Osteocyte (in vitro differentiated cells): ENCODE measurements around the gene SERPINB10. TPM values are rescaled to one million over a fixed set of nuclear protein-coding genes. Genes with fewer than 3 reads are reported as not detected.

ENCODE experiments used
- DNase-seq: peaks from one replicate; pipeline ENCODE4 v3.0.0; 2021; ENCODE audit warnings: mixed read lengths; ENCODE audit not compliant: unreplicated experiment; ENCODE audit errors: extremely low spot score
- H3K27ac Mint-ChIP-seq: one replicate; pipeline ENCODE4 v1.8.0; 2021; ENCODE audit warnings: mild to moderate bottlenecking, mixed read lengths; ENCODE audit not compliant: unreplicated experiment
- H3K27me3 Mint-ChIP-seq: one replicate; pipeline ENCODE4 v1.8.0; 2021; ENCODE audit warnings: mixed read lengths; ENCODE audit not compliant: unreplicated experiment
- H3K36me3 Mint-ChIP-seq: one replicate; pipeline ENCODE4 v1.8.0; 2021; ENCODE audit warnings: mixed read lengths; ENCODE audit not compliant: unreplicated experiment
- H3K4me1 Mint-ChIP-seq: one replicate; pipeline ENCODE4 v1.8.0; 2021; ENCODE audit warnings: mixed read lengths; ENCODE audit not compliant: unreplicated experiment
- H3K4me3 Mint-ChIP-seq: one replicate; pipeline ENCODE4 v1.8.0; 2021; ENCODE audit warnings: mild to moderate bottlenecking, moderate library complexity, mixed read lengths; ENCODE audit not compliant: unreplicated experiment
- H3K9me3 Mint-ChIP-seq: one replicate; pipeline ENCODE4 v1.8.0; 2021; ENCODE audit warnings: mixed read lengths; ENCODE audit not compliant: unreplicated experiment
- total RNA-seq: library from RNA; stranded (reverse); gene quantifications from 2 replicates; pipeline ENCODE4 v1.2.1, GENCODE V29; 2021
- TF ChIP-seq, protein P1 (sequence below): fragments of 200-600 bp; sonication (generic); IDR thresholded peaks from 2 replicates; pipeline ENCODE4 v1.5.0; 2021; ENCODE audit warnings: antibody characterized with exemption, mild to moderate bottlenecking, moderate library complexity

SERPINB10 gene
- total RNA-seq, 1 donor from 2014 or later = not detected

DNA sequence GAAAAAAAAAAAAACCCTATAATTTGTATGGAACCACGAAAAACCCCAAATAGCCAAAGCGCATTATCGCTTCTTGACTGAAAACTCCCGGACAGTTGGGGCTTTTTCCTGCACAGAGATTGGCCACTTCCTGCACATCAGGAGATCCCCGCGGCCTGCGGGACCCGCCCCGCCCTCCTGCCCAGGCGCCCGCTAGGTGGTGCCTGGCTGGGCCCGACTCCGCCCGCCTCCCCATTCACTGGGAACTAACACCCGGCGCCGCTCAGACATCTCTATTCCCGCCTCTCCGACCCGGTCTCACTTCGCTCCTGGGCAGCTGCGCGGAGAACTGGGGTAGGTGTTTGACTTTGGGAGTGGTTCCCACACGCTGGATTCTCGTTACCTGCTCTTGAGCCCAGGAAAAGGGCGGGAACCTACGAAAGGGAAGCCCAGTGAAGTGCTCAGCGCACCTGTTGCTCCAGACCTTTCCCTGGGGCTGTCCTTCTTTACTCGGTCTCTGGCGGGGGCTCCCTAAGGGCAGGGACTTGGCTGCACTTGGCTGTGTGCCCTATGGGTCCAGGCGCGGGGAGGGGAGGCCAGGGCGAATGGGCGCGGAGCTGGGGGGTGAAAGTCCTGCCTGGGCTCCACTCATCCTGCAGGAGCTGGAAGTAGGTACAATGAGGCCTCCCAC lies 41.4 kb downstream of the SERPINB10 start, which contains the start of gene HMSD:
TSS of gene HMSD (plus strand) at position 234 of the 670 bp plus-strand sequence. CDS start 4,155 bp downstream, outside the sequence.
- Mint-ChIP-seq H3K4me1 (peaks cover 11% of the 10 kb centered on the region), H3K27me3 (peaks cover 39% of the 10 kb centered on the region), H3K9me3 (no peaks in the 10 kb centered on the region), H3K4me3 (peak within 1 kb of the TSS; percentile 42), H3K36me3 (no peaks in the 10 kb centered on the region), H3K27ac (no peak within 1 kb of the TSS)
- DNase-seq = no peak
- TF ChIP-seq, protein P1, sequence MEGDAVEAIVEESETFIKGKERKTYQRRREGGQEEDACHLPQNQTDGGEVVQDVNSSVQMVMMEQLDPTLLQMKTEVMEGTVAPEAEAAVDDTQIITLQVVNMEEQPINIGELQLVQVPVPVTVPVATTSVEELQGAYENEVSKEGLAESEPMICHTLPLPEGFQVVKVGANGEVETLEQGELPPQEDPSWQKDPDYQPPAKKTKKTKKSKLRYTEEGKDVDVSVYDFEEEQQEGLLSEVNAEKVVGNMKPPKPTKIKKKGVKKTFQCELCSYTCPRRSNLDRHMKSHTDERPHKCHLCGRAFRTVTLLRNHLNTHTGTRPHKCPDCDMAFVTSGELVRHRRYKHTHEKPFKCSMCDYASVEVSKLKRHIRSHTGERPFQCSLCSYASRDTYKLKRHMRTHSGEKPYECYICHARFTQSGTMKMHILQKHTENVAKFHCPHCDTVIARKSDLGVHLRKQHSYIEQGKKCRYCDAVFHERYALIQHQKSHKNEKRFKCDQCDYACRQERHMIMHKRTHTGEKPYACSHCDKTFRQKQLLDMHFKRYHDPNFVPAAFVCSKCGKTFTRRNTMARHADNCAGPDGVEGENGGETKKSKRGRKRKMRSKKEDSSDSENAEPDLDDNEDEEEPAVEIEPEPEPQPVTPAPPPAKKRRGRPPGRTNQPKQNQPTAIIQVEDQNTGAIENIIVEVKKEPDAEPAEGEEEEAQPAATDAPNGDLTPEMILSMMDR = peak; percentile 34

DNA sequence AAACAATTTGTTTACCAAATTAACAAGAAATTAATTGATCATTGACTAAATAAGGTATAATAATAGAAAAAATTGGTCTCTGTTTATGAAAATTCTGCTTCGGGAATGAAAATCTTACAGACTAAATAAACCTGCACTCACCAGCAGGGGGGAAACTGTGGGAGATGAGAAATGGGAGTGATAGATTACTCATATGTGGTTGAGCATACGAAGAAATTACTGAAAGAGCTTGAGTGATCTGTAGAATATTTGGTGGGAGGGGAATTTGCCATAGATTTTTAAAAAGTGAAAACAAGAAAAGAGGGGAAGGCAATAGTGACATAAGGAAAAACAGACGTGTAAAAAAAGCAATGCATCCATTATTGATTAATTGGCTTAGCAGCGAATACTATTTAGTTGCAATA lies 43.5 kb downstream of the SERPINB10 start:
- Mint-ChIP-seq H3K4me1 (peaks cover 11% of the 10 kb centered on the region), H3K27me3 (peaks cover 38% of the 10 kb centered on the region), H3K9me3 (no peaks in the 10 kb centered on the region), H3K4me3 (no peak overlapping the region), H3K36me3 (no peaks in the 10 kb centered on the region), H3K27ac (no peak overlapping the region)
- TF ChIP-seq, protein P1 = peak; percentile 33
- DNase-seq = no peak

DNA sequence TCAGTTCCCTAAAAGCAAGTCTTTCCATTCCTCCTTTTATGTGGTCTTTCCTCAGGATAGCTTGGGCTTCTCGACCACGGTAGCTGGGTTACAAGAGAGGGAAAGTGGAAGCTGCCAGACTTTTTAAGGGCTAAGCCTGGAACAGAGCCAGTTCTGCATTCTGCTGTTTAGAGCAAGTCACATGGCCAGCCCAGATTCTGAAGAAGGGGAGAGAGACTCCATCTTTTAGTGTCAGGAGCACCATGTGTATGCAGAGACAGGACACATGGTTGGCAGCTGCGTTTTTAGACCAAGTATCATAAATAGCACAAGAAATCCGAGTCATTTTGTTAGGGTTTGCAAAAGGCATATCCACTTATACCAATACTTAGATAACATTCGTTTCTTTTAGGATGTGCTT lies 46.1 kb downstream of the SERPINB10 start:
- peaks cover 37% of the 10 kb centered on the region for H3K27me3 Mint-ChIP-seq

DNA sequence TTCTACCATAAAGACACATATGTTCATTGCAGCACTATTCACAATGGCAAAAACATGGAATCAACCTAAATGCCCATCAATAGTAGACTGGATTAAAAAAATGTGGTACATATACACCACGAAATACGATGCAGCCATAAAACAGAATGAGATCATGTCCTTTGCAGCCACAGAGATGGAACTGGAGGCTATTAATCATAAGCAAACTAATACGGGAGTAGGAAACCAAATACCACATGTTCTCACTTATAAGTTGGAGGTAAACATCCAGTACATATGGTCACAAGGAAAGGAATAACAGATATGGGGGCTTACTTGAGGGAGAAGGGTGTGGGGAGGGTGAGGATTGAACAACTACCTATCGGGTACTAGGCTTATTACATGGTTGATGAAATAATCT lies 49.0 kb downstream of the SERPINB10 start:
- Mint-ChIP-seq H3K4me1 (no peaks in the 10 kb centered on the region), H3K9me3 (no peaks in the 10 kb centered on the region), H3K4me3 (no peak overlapping the region), H3K36me3 (no peaks in the 10 kb centered on the region), H3K27me3 (peaks cover 52% of the 10 kb centered on the region), H3K27ac (no peak overlapping the region)
- no peak for DNase-seq
- TF ChIP-seq, protein P1 = no peak

More for the DNA sequence above, 46.1 kb downstream of the SERPINB10 start:
- Mint-ChIP-seq H3K4me1 (peaks cover 5% of the 10 kb centered on the region), H3K9me3 (no peaks in the 10 kb centered on the region), H3K4me3 (no peak overlapping the region), H3K27ac (no peak overlapping the region), H3K36me3 (no peaks in the 10 kb centered on the region)
- TF ChIP-seq, protein P1 = no peak
- DNase-seq = no peak

DNA sequence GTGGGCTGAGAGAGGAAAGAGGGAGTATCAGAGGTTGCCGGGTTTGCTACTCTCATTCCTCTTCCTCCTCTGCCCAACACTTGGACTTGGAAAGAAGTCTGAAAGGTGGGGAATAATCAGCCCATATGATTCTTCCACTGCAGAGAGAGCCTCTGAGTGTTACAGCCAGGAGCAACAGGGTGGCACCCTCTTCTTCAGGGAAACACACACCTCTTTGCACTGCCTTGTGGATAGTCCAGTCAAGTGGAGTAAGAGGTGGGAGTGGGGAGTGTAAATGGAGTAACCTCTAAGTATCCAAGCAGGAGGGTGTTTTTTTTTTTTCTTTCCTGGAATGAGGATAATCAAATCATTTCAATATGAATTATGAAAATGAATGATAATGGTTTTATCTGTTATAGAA lies 53.1 kb downstream of the SERPINB10 start:
- DNase-seq = no peak
- H3K27ac Mint-ChIP-seq = no peak overlapping the region
- peaks cover 55% of the 10 kb centered on the region for H3K27me3 Mint-ChIP-seq
- H3K4me3 Mint-ChIP-seq = no peak overlapping the region
- H3K36me3 Mint-ChIP-seq = no peaks in the 10 kb centered on the region
- TF ChIP-seq, protein P1 = no peak
- H3K9me3 Mint-ChIP-seq = no peaks in the 10 kb centered on the region
- no peaks in the 10 kb centered on the region for H3K4me1 Mint-ChIP-seq
